H1 (cell line): ENCODE measurements around the gene KCTD16. TPM values are rescaled to one million over a fixed set of nuclear protein-coding genes. Genes with fewer than 3 reads are reported as not detected.
A peak's percentile ranks its signal among the peaks of the same experiment; 100 is the strongest.

Source experiments
- CTCF ChIA-PET: fragments of 300-600 bp; sonication (Branson Sonifier 250); formaldehyde crosslinking; loops from one replicate; lab custom pipeline; 2021; ENCODE audit not compliant: partially characterized antibody; lab: Charles Lee
- POLR2A ChIA-PET: fragments of 300-600 bp; sonication (Branson Sonifier 250); formaldehyde crosslinking; loops from one replicate; lab custom pipeline; 2021; ENCODE audit warnings: inconsistent platforms; ENCODE audit not compliant: partially characterized antibody; lab: Charles Lee
- DNase-seq, 2 experiments: peaks; one replicate each; pipeline versions ENCODE4 v3.0.0 to v3.0.0-alpha.2; 2010 to 2022; ENCODE audit warnings: low spot score in 2 of 2, low read depth in 1 of 2, mixed read lengths in 1 of 2
- FAIRE-seq: peaks from 2 replicates; lab custom pipeline; 2011; peaks lifted over from hg19 to GRCh38; lab: Jason Lieb, UNC
- H2AFZ ChIP-seq: 2 replicates; pipeline ENCODE4 v1.8.1; 2012; ENCODE audit warnings: low read length, inconsistent platforms
- H2AK5ac ChIP-seq: 2 replicates; pipeline ENCODE4 v1.6.1; 2013; ENCODE audit warnings: low read depth, low read length
- H2BK120ac ChIP-seq: replicated peaks from 2 replicates; pipeline ENCODE3; 2013; ENCODE audit warnings: low read depth, low read length, inconsistent platforms
- H2BK12ac ChIP-seq: 2 replicates; pipeline ENCODE4 v1.6.1; 2013; ENCODE audit warnings: low read depth, low read length
- H2BK15ac ChIP-seq: 2 replicates; pipeline ENCODE4 v1.6.1; 2013; ENCODE audit warnings: low read length
- H2BK20ac ChIP-seq: 2 replicates; pipeline ENCODE4 v1.6.1; 2013; ENCODE audit warnings: low read length
- H2BK5ac ChIP-seq: 2 replicates; pipeline ENCODE4 v1.6.1; 2013; ENCODE audit warnings: low read depth, low read length
- H3K14ac ChIP-seq: 2 replicates; pipeline ENCODE4 v1.6.1; 2013; ENCODE audit warnings: inconsistent platforms; ENCODE audit not compliant: insufficient read length
- H3K18ac ChIP-seq: 2 replicates; pipeline ENCODE4 v1.6.1; 2013; ENCODE audit warnings: low read length; ENCODE audit errors: extremely low read depth
- H3K23ac ChIP-seq: 2 replicates; pipeline ENCODE4 v1.6.1; 2013; ENCODE audit warnings: inconsistent platforms; ENCODE audit not compliant: insufficient read length
- H3K23me2 ChIP-seq: 2 replicates; pipeline ENCODE4 v1.6.1; 2013; ENCODE audit warnings: low read depth, low read length
- H3K27ac ChIP-seq: 2 replicates; pipeline ENCODE4 v1.6.1; 2011; ENCODE audit warnings: low read depth, low read length, inconsistent platforms
- H3K27me3 ChIP-seq, 4 experiments: replicated peaks in 1 of 4; 1 replicate in 1 of 4; 2 replicates in 3 of 4; pipeline versions ENCODE4 v1.6.1 to v1.8.1; 2011 to 2013; ENCODE audit warnings: low read length in 3 of 4, mild to moderate bottlenecking in 3 of 4, inconsistent platforms in 2 of 4, mixed read lengths in 2 of 4, moderate library complexity in 1 of 4; ENCODE audit not compliant: control insufficient read depth in 3 of 4, insufficient read depth in 3 of 4; ENCODE audit errors: extremely low read depth in 1 of 4
- H3K36me3 ChIP-seq, 4 experiments: 2 replicates each; pipeline versions ENCODE4 v1.6.1 to v1.8.1; 2011 to 2013; ENCODE audit warnings: mild to moderate bottlenecking in 4 of 4, low read length in 3 of 4, moderate library complexity in 2 of 4, control low read depth in 1 of 4, inconsistent platforms in 1 of 4; ENCODE audit not compliant: insufficient read depth in 4 of 4, control insufficient read depth in 2 of 4
- H3K4ac ChIP-seq: replicated peaks from 2 replicates; pipeline ENCODE3; 2013; ENCODE audit warnings: low read length, low read depth, mixed read lengths, inconsistent platforms; ENCODE audit not compliant: insufficient read length
- H3K4me1 ChIP-seq, 4 experiments: replicated peaks in 1 of 4; 1 replicate in 1 of 4; 2 replicates in 3 of 4; pipeline versions ENCODE4 v1.6.1 to v1.8.1; 2011 to 2013; ENCODE audit warnings: low read length in 3 of 4, inconsistent platforms in 2 of 4, mixed read lengths in 1 of 4; ENCODE audit not compliant: insufficient read depth in 4 of 4, control insufficient read depth in 3 of 4
- H3K4me2 ChIP-seq, 2 experiments: 2 replicates each; pipeline versions ENCODE4 v1.6.1 to v1.8.1; 2011 to 2013; ENCODE audit warnings: low read depth in 2 of 2, low read length in 2 of 2, control low read depth in 1 of 2, inconsistent platforms in 1 of 2, mild to moderate bottlenecking in 1 of 2; ENCODE audit not compliant: insufficient read depth in 1 of 2
- H3K4me3 ChIP-seq, 4 experiments: fragments of 200-600, 300-600 bp in 1 of 4; sonication (generic), shearing (Covaris generic), sonication (Bioruptor Twin) in 1 of 4; 2 replicates each; pipeline versions ENCODE4 v1.5.1 to v1.8.1; 2011 to 2016; ENCODE audit warnings: low read length in 4 of 4, low read depth in 3 of 4, control low read depth in 2 of 4, inconsistent platforms in 2 of 4, mild to moderate bottlenecking in 2 of 4, mixed read lengths in 1 of 4, moderate library complexity in 1 of 4; ENCODE audit not compliant: insufficient read depth in 2 of 4; ENCODE audit errors: extremely low read depth in 1 of 4
- H3K56ac ChIP-seq: replicated peaks from 2 replicates; pipeline ENCODE3; 2013; ENCODE audit warnings: low read depth, mild to moderate bottlenecking, mixed read lengths, low read length, inconsistent platforms; ENCODE audit not compliant: insufficient read length
- H3K79me1 ChIP-seq: 2 replicates; pipeline ENCODE4 v1.6.1; 2013; ENCODE audit warnings: low read depth, low read length, control low read depth
- H3K79me2 ChIP-seq, 2 experiments: 2 replicates each; pipeline versions ENCODE4 v1.6.1 to v1.8.1; 2012 to 2013; ENCODE audit warnings: low read length in 2 of 2, mild to moderate bottlenecking in 2 of 2, inconsistent platforms in 1 of 2; ENCODE audit not compliant: insufficient read depth in 2 of 2, control insufficient read depth in 1 of 2
- H3K9ac ChIP-seq, 4 experiments: replicated peaks in 1 of 4; 1 replicate in 1 of 4; 2 replicates in 3 of 4; pipeline versions ENCODE4 v1.6.1 to v1.8.1; 2011 to 2013; ENCODE audit warnings: low read depth in 3 of 4, low read length in 3 of 4, control low read depth in 2 of 4, mild to moderate bottlenecking in 2 of 4, moderate library complexity in 2 of 4, inconsistent platforms in 1 of 4; ENCODE audit errors: extremely low read depth in 1 of 4
- H3K9me3 ChIP-seq, 2 experiments: 2 replicates each; pipeline versions ENCODE4 v1.6.1 to v1.8.1; 2012 to 2013; ENCODE audit warnings: mild to moderate bottlenecking in 2 of 2, moderate library complexity in 2 of 2, control low read depth in 1 of 2, inconsistent platforms in 1 of 2, low read depth in 1 of 2, low read length in 1 of 2, mixed read lengths in 1 of 2; ENCODE audit not compliant: insufficient read depth in 2 of 2
- H4K20me1 ChIP-seq, 2 experiments: replicated peaks in 1 of 2; 2 replicates each; pipeline versions ENCODE3 to v1.8.1; 2011 to 2013; ENCODE audit warnings: inconsistent platforms in 2 of 2, low read length in 2 of 2, mild to moderate bottlenecking in 1 of 2; ENCODE audit not compliant: insufficient read depth in 2 of 2, control insufficient read depth in 1 of 2
- H4K5ac ChIP-seq: 2 replicates; pipeline ENCODE4 v1.6.1; 2013; ENCODE audit warnings: low read length, low read depth, mixed read lengths, inconsistent platforms; ENCODE audit not compliant: insufficient read length
- H4K8ac ChIP-seq: 2 replicates; pipeline ENCODE4 v1.8.0; 2013; ENCODE audit warnings: mild to moderate bottlenecking, moderate library complexity, low read length, inconsistent platforms; ENCODE audit not compliant: insufficient read depth; ENCODE audit errors: extremely low read depth
- H4K91ac ChIP-seq: replicated peaks from 2 replicates; pipeline ENCODE3; 2013; ENCODE audit warnings: low read length, mixed read lengths, inconsistent platforms; ENCODE audit not compliant: insufficient read length
- ATF2 ChIP-seq: IDR thresholded peaks from 2 replicates; pipeline ENCODE4 v1.6.1; 2012; ENCODE audit warnings: low read length, inconsistent platforms
- KDM4A ChIP-seq: IDR thresholded peaks from one replicate; pipeline ENCODE4 v1.7.1; 2012; ENCODE audit warnings: low read depth, mild to moderate bottlenecking, moderate library complexity, low read length, inconsistent platforms; ENCODE audit not compliant: severe bottlenecking
- POU5F1 ChIP-seq: IDR thresholded peaks from 2 replicates; pipeline ENCODE4 v1.6.1; 2011; ENCODE audit warnings: low read depth, mild to moderate bottlenecking, low read length, moderate library complexity
- WGBS, 2 experiments: shearing (Covaris generic) in 1 of 2; methylation state at CpG; one replicate each; pipeline versions ENCODE4 v1.1.6 to v1.1.7; 2013 to 2015; ENCODE audit warnings: low lambda C conversion rate in 2 of 2, mixed read lengths in 2 of 2, inconsistent platforms in 1 of 2, low coverage in 1 of 2, missing lambda C conversion rate in 1 of 2; ENCODE audit not compliant: insufficient replicate concordance in 2 of 2, insufficient coverage in 1 of 2, insufficient read length in 1 of 2; ENCODE audit errors: extremely low coverage in 1 of 2, missing lambda C conversion rate in 1 of 2; 5-methylcytosine and 5-hydroxymethylcytosine counted together
- polyA plus RNA-seq, 7 experiments: library from polyadenylated mRNA; depleted of rRNA in 3 of 7; stranded (reverse) in 5 of 7; unstranded in 2 of 7; fragments of >200 nt in 5 of 7; fragments of 200-250 nt in 2 of 7; gene quantifications; 1 replicate in 5 of 7; 2 replicates in 1 of 7; 4 replicates in 1 of 7; pipeline versions ENCODE4 v1.2.1 to v1.2.3, GENCODE V29; 2011 to 2013; ENCODE audit warnings: missing spikeins in 2 of 7, mixed read lengths in 2 of 7
- total RNA-seq: library from RNA; stranded (reverse); fragmentation: NEBNext Ultra II Directional; extraction: Animal tissue kit (Norgen Biotek cat#: 25700); gene quantifications from 2 replicates; pipeline ENCODE4 v1.2.1, GENCODE V29; 2021

KCTD16 gene
- total and polyA plus RNA-seq, 2 of the 8 experiments (the other 6 are each of a cell fraction or from before 2014, with no cell fraction given) = 0.03 to 0.24 TPM

- peaks cover 0 to 3% (median 0%) of the 10 kb centered on the region in 4 experiments; a peak in 3 of 8 replicates for H3K36me3 ChIP-seq
- peaks cover 5 to 16% (median 7%) of the 10 kb centered on the region in 4 experiments; a peak in 6 of 7 replicates for H3K4me1 ChIP-seq
- H3K27ac ChIP-seq = no peak overlapping the region
- TF ChIP-seq POU5F1 (peak; percentile 77; the same call in 1 of the 2 replicates), KDM4A (peak; percentile 20), ATF2 (no peak)
- POLR2A ChIA-PET = interaction anchor here (0.9 kb wide), 1 partner anchor 20 kb away, joined by 3 read pairs; no protein-coding TSS in a partner anchor
- no peak overlapping the region for H3K9ac ChIP-seq
- DNase-seq (no peak), FAIRE-seq (no peak)
- WGBS, 2 experiments = 16% methylated on average over 3 of the region's 3 CpGs; no CpG with 5 or more reads in 1 of the 2 experiments
- no peaks in the 10 kb centered on the region for H3K23me2 ChIP-seq
- H3K27me3 ChIP-seq = no peaks in the 10 kb centered on the region
- H3K4me3 ChIP-seq = peak overlapping the region in 1 of 4 experiments; percentile 24; a peak in 1 of 8 replicates
- H4K5ac ChIP-seq = peak overlapping the region; percentile 93
- H2BK20ac ChIP-seq = peak overlapping the region; percentile 86
- H3K56ac ChIP-seq = no peak overlapping the region
- peak overlapping the region; percentile 34 for H3K4ac ChIP-seq
- no peak overlapping the region for H2BK15ac ChIP-seq
- peak overlapping the region; percentile 99 for H2BK12ac ChIP-seq
- no peak overlapping the region for H4K8ac ChIP-seq
- peak overlapping the region; percentile 48 to 56; a peak in 2 of 4 replicates for H3K4me2 ChIP-seq
- no peaks in the 10 kb centered on the region for H4K20me1 ChIP-seq
- peak overlapping the region; percentile 100 for H4K91ac ChIP-seq
- H2BK120ac ChIP-seq = peak overlapping the region; percentile 99
- no peak overlapping the region for H3K23ac ChIP-seq
- peak overlapping the region; percentile 97 for H3K18ac ChIP-seq
- H3K79me2 ChIP-seq = no peaks in the 10 kb centered on the region
- H2AFZ ChIP-seq = no peak overlapping the region
- H3K9me3 ChIP-seq = peaks cover 6 to 12% of the 10 kb centered on the region in 2 experiments
- H2AK5ac ChIP-seq = 0 out of 2 replicates have a peak overlapping the region, but pooled peaks have one; percentile 71
- CTCF ChIA-PET = interaction anchor here (1.1 to 4.6 kb wide), 3 partner anchors 9 to 95 kb away, joined by 3 to 30 read pairs (median 6); no protein-coding TSS in a partner anchor
- H3K14ac ChIP-seq = no peak overlapping the region
- H2BK5ac ChIP-seq = peak overlapping the region; percentile 98; the same call in 1 of the 2 replicates
- no peaks in the 10 kb centered on the region for H3K79me1 ChIP-seq
Observed at GRCh38 chr5:144298658-144299057, 128.0 kb downstream of the KCTD16 start.
